SK-N-SH treated with all-trans-retinoic acid at 6 μM for 48 hours (cell line): ENCODE data around the gene C1QC.

Source experiments
- ATAC-seq: fragments of 200-7000 bp; cut with Tn5 transposase; 3 replicates; pipeline ENCODE4 v1.9.1; 2020; ENCODE audit warnings: mild to moderate bottlenecking, moderate library complexity
- ARNTL ChIP-seq: fragments of 450-650 bp; formaldehyde crosslinking; IDR thresholded peaks from 2 replicates; pipeline ENCODE4 v1.5.0; 2020; ENCODE audit warnings: low read depth, mild to moderate bottlenecking, moderate library complexity, borderline replicate concordance
- BACH2 ChIP-seq: fragments of 250-450 bp; sonication (Bioruptor Pico); IDR thresholded peaks from 2 replicates; pipeline ENCODE4 v1.9.0; 2021; ENCODE audit warnings: mild to moderate bottlenecking, borderline replicate concordance
- CREB5 ChIP-seq: fragments of 250-450 bp; sonication (Bioruptor Pico); IDR thresholded peaks from 2 replicates; pipeline ENCODE4 v1.5.1; 2020; ENCODE audit warnings: low read depth, mild to moderate bottlenecking, moderate library complexity
- CSDC2 ChIP-seq: fragments of 250-450 bp; sonication (Bioruptor Pico); IDR thresholded peaks from 2 replicates; pipeline ENCODE4 v1.5.0; 2020; ENCODE audit warnings: mild to moderate bottlenecking, moderate library complexity
- CSRNP3 ChIP-seq: fragments of 250-450 bp; sonication (Bioruptor Pico); IDR thresholded peaks from 2 replicates; pipeline ENCODE4 v1.5.1; 2021; ENCODE audit warnings: mild to moderate bottlenecking, moderate library complexity
- ESRRG ChIP-seq: fragments of 250-450 bp; sonication (Bioruptor Pico); IDR thresholded peaks from 2 replicates; pipeline ENCODE4 v1.6.1; 2021; ENCODE audit warnings: mild to moderate bottlenecking
- GLIS3 ChIP-seq: fragments of 250-450 bp; sonication (Bioruptor Pico); IDR thresholded peaks from 2 replicates; pipeline ENCODE4 v1.5.0; 2020; ENCODE audit warnings: mild to moderate bottlenecking, moderate library complexity
- ISL1 ChIP-seq: fragments of 250-450 bp; sonication (Bioruptor Pico); IDR thresholded peaks from 2 replicates; pipeline ENCODE4 v2.1.2; 2022; ENCODE audit warnings: mild to moderate bottlenecking, moderate library complexity
- PATZ1 ChIP-seq: fragments of 250-450 bp; sonication (Bioruptor Pico); IDR thresholded peaks from 2 replicates; pipeline ENCODE4 v1.8.0; 2020; ENCODE audit warnings: mild to moderate bottlenecking, moderate library complexity, borderline replicate concordance
- POU6F1 ChIP-seq: fragments of 250-450 bp; sonication (Bioruptor Pico); IDR thresholded peaks from 2 replicates; pipeline ENCODE4 v1.8.0; 2021; ENCODE audit warnings: low read depth, mild to moderate bottlenecking, moderate library complexity, borderline replicate concordance
- PPARA ChIP-seq: fragments of 250-450 bp; sonication (Bioruptor Pico); IDR thresholded peaks from 2 replicates; pipeline ENCODE4 v1.5.0; 2020; ENCODE audit warnings: mild to moderate bottlenecking, borderline replicate concordance
- RARB ChIP-seq: fragments of 250-450 bp; sonication (Bioruptor Pico); IDR thresholded peaks from 2 replicates; pipeline ENCODE4 v1.8.0; 2021; ENCODE audit warnings: mild to moderate bottlenecking, moderate library complexity
- SNAI2 ChIP-seq: fragments of 250-450 bp; sonication (Bioruptor Pico); IDR thresholded peaks from 2 replicates; pipeline ENCODE4 v1.5.0; 2020; ENCODE audit warnings: mild to moderate bottlenecking, moderate library complexity
- TCF4 ChIP-seq: fragments of 250-450 bp; sonication (Bioruptor Pico); IDR thresholded peaks from 2 replicates; pipeline ENCODE4 v1.8.0; 2021; ENCODE audit warnings: mild to moderate bottlenecking, moderate library complexity, borderline replicate concordance
- TOX ChIP-seq: fragments of 250-450 bp; sonication (Bioruptor Pico); IDR thresholded peaks from 2 replicates; pipeline ENCODE4 v1.8.0; 2021; ENCODE audit warnings: mild to moderate bottlenecking, moderate library complexity, borderline replicate concordance
- TSHZ2 ChIP-seq: fragments of 250-450 bp; sonication (Bioruptor Pico); IDR thresholded peaks from 2 replicates; pipeline ENCODE4 v1.5.0; 2020; ENCODE audit warnings: mild to moderate bottlenecking, moderate library complexity
- ZC3H10 ChIP-seq: fragments of 250-450 bp; sonication (Bioruptor Pico); IDR thresholded peaks from 2 replicates; pipeline ENCODE4 v1.5.1; 2021; ENCODE audit warnings: mild to moderate bottlenecking, moderate library complexity
- ZFP3 ChIP-seq: fragments of 250-450 bp; sonication (Bioruptor Pico); IDR thresholded peaks from 2 replicates; pipeline ENCODE4 v1.5.0; 2020; ENCODE audit warnings: mild to moderate bottlenecking, moderate library complexity
- ZNF565 ChIP-seq: fragments of 450-650 bp; formaldehyde crosslinking; conservative IDR thresholded peaks from 2 replicates; pipeline ENCODE4 v1.5.0; 2020; ENCODE audit warnings: low read depth, mild to moderate bottlenecking, moderate library complexity
- ZNF70 ChIP-seq: fragments of 450-650 bp; formaldehyde crosslinking; IDR thresholded peaks from 2 replicates; pipeline ENCODE4 v1.5.0; 2020; ENCODE audit warnings: mild to moderate bottlenecking, moderate library complexity
- ZNF8 ChIP-seq: fragments of 450-650 bp; formaldehyde crosslinking; IDR thresholded peaks from 2 replicates; pipeline ENCODE4 v1.5.0; 2020; ENCODE audit warnings: mild to moderate bottlenecking, moderate library complexity

C1QC gene

GRCh38 chr1:22602060-22602740 is 41.2 kb upstream of the C1QC start (continued):
- TF ChIP-seq POU6F1 (CRISPR knock-in tag), result no peak
- no peak for TF ChIP-seq ZFP3 (CRISPR knock-in tag)

GRCh38 chr1:22606161-22606560 is 37.3 kb upstream of the C1QC start:
- no peak for ATAC-seq
- no peak for TF ChIP-seq TOX
- no peak for TF ChIP-seq ARNTL (CRISPR knock-in tag)
- no peak for TF ChIP-seq RARB
- no peak for TF ChIP-seq CREB5 (CRISPR knock-in tag)
- no peak for TF ChIP-seq SNAI2
- TF ChIP-seq ISL1 (CRISPR knock-in tag), result no peak
- no peak for TF ChIP-seq POU6F1 (CRISPR knock-in tag)
- no peak for TF ChIP-seq ESRRG
- no peak for TF ChIP-seq GLIS3
- no peak for TF ChIP-seq BACH2 (CRISPR knock-in tag)
- no peak for TF ChIP-seq TCF4 (CRISPR knock-in tag)
- no peak for TF ChIP-seq ZFP3 (CRISPR knock-in tag)
- TF ChIP-seq CSRNP3 (CRISPR knock-in tag), result no peak
- TF ChIP-seq PATZ1, result no peak
- no peak for TF ChIP-seq TSHZ2
- no peak for TF ChIP-seq CSDC2
- TF ChIP-seq ZNF8 (CRISPR knock-in tag), result no peak
- TF ChIP-seq, all 23 proteins: peak for 0

- no peak for ATAC-seq
- no peak for TF ChIP-seq ARNTL (CRISPR knock-in tag)
- TF ChIP-seq CREB5 (CRISPR knock-in tag), result no peak
- TF ChIP-seq TCF4 (CRISPR knock-in tag), result no peak
- TF ChIP-seq CSDC2, result no peak
- no peak for TF ChIP-seq PPARA
- TF ChIP-seq ZNF70 (CRISPR knock-in tag), result no peak
- no peak for TF ChIP-seq GLIS3
- no peak for TF ChIP-seq ZC3H10 (CRISPR knock-in tag)
- TF ChIP-seq ZNF8 (CRISPR knock-in tag), result no peak
- no peak for TF ChIP-seq ZNF565 (CRISPR knock-in tag)
- no peak for TF ChIP-seq TSHZ2
Observed at GRCh38 chr1:22607154-22607553, 36.3 kb upstream of the C1QC start.
